ENCODE measurements around the gene MRPL49.

Gene MRPL49

GRCh38 chr11:65121865-65122696 lies at the start of gene MRPL49, which contains the start of gene FAU:
Gene MRPL49 (plus strand): TSS chr11:65122321. CDS start chr11:65122347, 26 bp downstream.
Gene FAU (minus strand): TSS chr11:65122134. CDS start chr11:65121813, 321 bp downstream.
- peak; percentile 97 to 99 for DNase-seq

- no peak for DNase-seq
These were observed 49.5 kb upstream of the MRPL49 start for GRCh38 chr11:65072631-65072966.

- no peak for DNase-seq
These were observed 44.7 kb upstream of the MRPL49 start for GRCh38 chr11:65077451-65077850.

- DNase-seq, result peak; percentile 60 to 62
These were observed 44.0 kb upstream of the MRPL49 start for GRCh38 chr11:65078151-65078550.

GRCh38 chr11:65078786-65079342 lies 43.3 kb upstream of the MRPL49 start:
- no peak for DNase-seq

GRCh38 chr11:65083134-65083833 lies 38.8 kb upstream of the MRPL49 start:
- no peak for DNase-seq

GRCh38 chr11:65083834-65084597 lies 38.1 kb upstream of the MRPL49 start, which contains the start of the genes CDCA5 and ZFPL1:
Gene CDCA5 (minus strand): TSS chr11:65084040. CDS start chr11:65083978, 62 bp downstream.
Gene ZFPL1 (plus strand): TSS chr11:65084222. CDS start chr11:65084699, 477 bp downstream.
- DNase-seq, result peak; percentile 93 to 94

GRCh38 chr11:65084598-65085375 lies 37.3 kb upstream of the MRPL49 start:
- no peak for DNase-seq

GRCh38 chr11:65085446-65085845 lies 36.7 kb upstream of the MRPL49 start:
- no peak for DNase-seq

- no peak for DNase-seq
These were observed 35.3 kb upstream of the MRPL49 start for GRCh38 chr11:65086809-65087208.

- no peak for DNase-seq
These were observed 34.9 kb upstream of the MRPL49 start for GRCh38 chr11:65087216-65087615.

GRCh38 chr11:65087827-65088226 lies 34.3 kb upstream of the MRPL49 start:
- no peak for DNase-seq

GRCh38 chr11:65089621-65090020 lies 32.5 kb upstream of the MRPL49 start:
- no peak for DNase-seq

GRCh38 chr11:65090628-65091027 lies 31.5 kb upstream of the MRPL49 start:
- no peak for DNase-seq

- DNase-seq, result no peak
These were observed 26.7 kb upstream of the MRPL49 start for GRCh38 chr11:65095427-65095826.

GRCh38 chr11:65095974-65096806 lies 25.9 kb upstream of the MRPL49 start, which contains the start of gene VPS51:
Gene VPS51 (plus strand): TSS chr11:65096214. CDS start chr11:65096251, 37 bp downstream.
- peak; percentile 74 to 82 for DNase-seq

GRCh38 chr11:65096926-65097325 lies 25.2 kb upstream of the MRPL49 start:
- DNase-seq, result no peak

- DNase-seq, result no peak
These were observed 21.3 kb upstream of the MRPL49 start for GRCh38 chr11:65100674-65101350.

- DNase-seq, result no peak
These were observed 19.7 kb upstream of the MRPL49 start for GRCh38 chr11:65102142-65103095.

Data from stimulated activated CD4-positive, alpha-beta T cell treated with anti-CD3 and anti-CD28 coated beads, Interleukin-4, amount 100 ng/mL, for 4 hours (primary cell).